Sigmoid colon (tissue), 7 donors: ENCODE results near the gene SYNGR3. TPM values are rescaled to one million over a fixed set of nuclear protein-coding genes. Genes with fewer than 3 reads are reported as not detected.

ENCODE experiments used
- DNase-seq: peaks from one replicate; pipeline ENCODE4 v3.0.0-alpha.2; 2019
- H3K27ac ChIP-seq, 4 donors: fragments of 200-600 bp; sonication (generic); one replicate each; pipeline ENCODE4 v1.5.1; 2016 to 2019; ENCODE audit warnings: mild to moderate bottlenecking in 1 of 4
- H3K27me3 ChIP-seq, 3 donors: fragments of 200-600 bp; sonication (generic); one replicate each; pipeline ENCODE4 v1.5.1; 2019; ENCODE audit warnings: mild to moderate bottlenecking in 1 of 3
- H3K36me3 ChIP-seq, 4 donors: fragments of 200-600 bp; sonication (generic); one replicate each; pipeline ENCODE4 v1.5.1; 2016 to 2019
- H3K4me1 ChIP-seq, 4 donors: fragments of 200-600 bp; sonication (generic); one replicate each; pipeline ENCODE4 v1.5.1; 2017 to 2019
- H3K4me3 ChIP-seq, 4 donors: fragments of 200-600 bp; sonication (generic); one replicate each; pipeline ENCODE4 v1.5.1; 2017 to 2019; ENCODE audit warnings: mild to moderate bottlenecking in 2 of 4, moderate library complexity in 1 of 4
- H3K9me3 ChIP-seq, 4 donors: fragments of 200-600 bp in 3 of 4; sonication (generic) in 3 of 4; one replicate each; pipeline versions ENCODE4 v1.5.1 to v1.6.1; 2013 to 2019
- EP300 ChIP-seq, 4 donors: sonication (generic); formaldehyde crosslinking; IDR thresholded peaks; one replicate each; pipeline ENCODE4 v1.6.1; 2017; ENCODE audit warnings: antibody characterized with exemption in 4 of 4
- POLR2A ChIP-seq, 2 donors: fragments of 450-650 bp; IDR thresholded peaks; one replicate each; pipeline ENCODE4 v1.6.1; 2016; ENCODE audit warnings: antibody characterized with exemption in 2 of 2, mild to moderate bottlenecking in 2 of 2, moderate library complexity in 2 of 2
- POLR2AphosphoS5 ChIP-seq, 4 donors: sonication (generic); formaldehyde crosslinking; IDR thresholded peaks; one replicate each; pipeline ENCODE4 v1.6.1; 2017; ENCODE audit warnings: antibody characterized with exemption in 4 of 4
- WGBS, 2 donors: extraction: QIAGEN DNeasy Blood & Tissue Kit; methylation state at CpG; one replicate each; pipeline ENCODE4 v1.1.7; 2013; 5-methylcytosine and 5-hydroxymethylcytosine counted together
- intact Hi-C: fragments of 100-400 bp; cut with DNase I; formaldehyde crosslinking; loops from one replicate; pipeline ENCODE4 v1.15.1; 2023
- polyA plus RNA-seq, 3 donors: library from polyadenylated mRNA; stranded (reverse); fragments of 200-250 nt; gene quantifications; one replicate each; pipeline ENCODE4 v1.2.3, GENCODE V29; 2013
- total RNA-seq, 4 donors: library from RNA; depleted of rRNA; stranded (reverse); fragments of >200 nt; gene quantifications; one replicate each; pipeline ENCODE4 v1.1.0, GENCODE V29; 2016
- TF ChIP-seq, protein P1 (sequence below), 4 experiments: fragments of 450-650 bp in 3 of 4; fragments of 200-600 bp in 1 of 4; IDR thresholded peaks; one replicate each; pipeline ENCODE4 v1.5.1; 2016 to 2019; ENCODE audit warnings: antibody characterized with exemption in 4 of 4, mild to moderate bottlenecking in 3 of 4, moderate library complexity in 2 of 4
- donor health status: healthy with polysubstance abuse.
- donor health status: Bipolar disorder and iron deficiency.
- donor health status: healthy.

SYNGR3 gene
- total and polyA plus RNA-seq, 7 donors, result 0.60 to 8.3 (median 4.0) TPM

DNA sequence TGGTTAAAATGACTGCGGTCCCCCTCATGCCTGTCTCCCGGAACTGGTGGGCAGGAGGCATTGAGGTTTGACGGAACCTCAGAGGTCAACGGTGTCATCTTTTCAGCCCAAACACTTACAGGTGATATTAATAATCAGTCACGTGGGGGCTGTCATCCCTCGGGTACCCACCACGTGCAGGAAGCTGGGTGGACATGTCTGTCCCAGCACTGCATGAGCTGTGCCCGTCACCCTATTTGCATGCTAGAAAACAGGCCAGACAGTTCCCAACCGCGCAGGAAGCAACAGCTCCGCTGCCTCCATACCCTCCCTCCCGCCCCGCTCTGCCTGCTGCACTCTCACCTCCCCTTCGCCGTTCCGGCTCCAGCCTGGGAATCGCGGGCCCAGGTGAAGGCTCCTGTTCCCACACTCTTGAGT lies 1.4 kb downstream of the SYNGR3 start:
- H3K27me3 ChIP-seq, result peaks cover 37 to 50% (median 49%) of the 10 kb centered on the region in 3 donors
- H3K9me3 ChIP-seq, result no peaks in the 10 kb centered on the region
- intact Hi-C loops, result no loop called here
- H3K27ac ChIP-seq, result no peak overlapping the region
- H3K4me3 ChIP-seq, result no peak overlapping the region
- H3K4me1 ChIP-seq, result peaks cover 0 to 30% (median 27%) of the 10 kb centered on the region in 4 donors
- TF ChIP-seq, protein P1, sequence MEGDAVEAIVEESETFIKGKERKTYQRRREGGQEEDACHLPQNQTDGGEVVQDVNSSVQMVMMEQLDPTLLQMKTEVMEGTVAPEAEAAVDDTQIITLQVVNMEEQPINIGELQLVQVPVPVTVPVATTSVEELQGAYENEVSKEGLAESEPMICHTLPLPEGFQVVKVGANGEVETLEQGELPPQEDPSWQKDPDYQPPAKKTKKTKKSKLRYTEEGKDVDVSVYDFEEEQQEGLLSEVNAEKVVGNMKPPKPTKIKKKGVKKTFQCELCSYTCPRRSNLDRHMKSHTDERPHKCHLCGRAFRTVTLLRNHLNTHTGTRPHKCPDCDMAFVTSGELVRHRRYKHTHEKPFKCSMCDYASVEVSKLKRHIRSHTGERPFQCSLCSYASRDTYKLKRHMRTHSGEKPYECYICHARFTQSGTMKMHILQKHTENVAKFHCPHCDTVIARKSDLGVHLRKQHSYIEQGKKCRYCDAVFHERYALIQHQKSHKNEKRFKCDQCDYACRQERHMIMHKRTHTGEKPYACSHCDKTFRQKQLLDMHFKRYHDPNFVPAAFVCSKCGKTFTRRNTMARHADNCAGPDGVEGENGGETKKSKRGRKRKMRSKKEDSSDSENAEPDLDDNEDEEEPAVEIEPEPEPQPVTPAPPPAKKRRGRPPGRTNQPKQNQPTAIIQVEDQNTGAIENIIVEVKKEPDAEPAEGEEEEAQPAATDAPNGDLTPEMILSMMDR (IDR thresholded peaks at IDR 0.05), result no peak
- TF ChIP-seq EP300 (IDR thresholded peaks at IDR 0.05) (no peak), POLR2AphosphoS5 (IDR thresholded peaks at IDR 0.05) (no peak), POLR2A (IDR thresholded peaks at IDR 0.05) (no peak)
- WGBS, 2 donors, result 6 to 10% methylated on average over 18 of the region's 18 CpGs
- H3K36me3 ChIP-seq, result peaks cover under 1 to 9% (median 5%) of the 10 kb centered on the region in 4 donors
- DNase-seq, result no peak

DNA sequence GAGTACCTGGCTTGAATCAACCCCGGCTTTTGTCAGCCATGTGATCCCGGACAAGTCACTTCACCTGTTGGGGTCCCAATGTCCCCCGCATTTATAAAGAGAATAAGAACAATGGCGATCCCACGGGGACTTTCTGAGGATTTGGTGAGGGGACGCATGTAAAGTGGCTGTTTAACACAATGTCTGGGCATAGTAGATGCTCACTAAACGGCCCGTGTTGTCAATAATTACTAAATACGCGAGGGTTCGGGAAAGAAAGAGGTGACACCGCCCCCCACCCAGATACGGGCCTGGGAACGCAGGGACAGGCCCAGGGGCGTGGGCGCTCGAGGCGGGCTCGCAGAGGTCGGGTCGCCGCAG lies 1.8 kb downstream of the SYNGR3 start:
- Histone ChIP-seq H3K9me3 (no peaks in the 10 kb centered on the region), H3K4me3 (peak overlapping the region in 3 of 4 donors; percentile 21 to 40 (median 36)), H3K4me1 (peaks cover 0 to 30% (median 27%) of the 10 kb centered on the region in 4 donors), H3K36me3 (peaks cover 0 to 5% (median 1%) of the 10 kb centered on the region in 4 donors), H3K27ac (peak overlapping the region in 2 of 4 donors; percentile 27 to 44), H3K27me3 (peaks cover 37 to 50% (median 49%) of the 10 kb centered on the region in 3 donors)
- TF ChIP-seq EP300 (IDR thresholded peaks at IDR 0.05), result no peak
- no peak for TF ChIP-seq POLR2A (IDR thresholded peaks at IDR 0.05)
- no peak for TF ChIP-seq POLR2AphosphoS5 (IDR thresholded peaks at IDR 0.05)
- TF ChIP-seq, protein P1 (IDR thresholded peaks at IDR 0.05), result no peak
- WGBS, 2 donors, result 11 to 14% methylated on average over 22 of the region's 22 CpGs
- DNase-seq, result no peak
- intact Hi-C loops, result no loop called here

DNA sequence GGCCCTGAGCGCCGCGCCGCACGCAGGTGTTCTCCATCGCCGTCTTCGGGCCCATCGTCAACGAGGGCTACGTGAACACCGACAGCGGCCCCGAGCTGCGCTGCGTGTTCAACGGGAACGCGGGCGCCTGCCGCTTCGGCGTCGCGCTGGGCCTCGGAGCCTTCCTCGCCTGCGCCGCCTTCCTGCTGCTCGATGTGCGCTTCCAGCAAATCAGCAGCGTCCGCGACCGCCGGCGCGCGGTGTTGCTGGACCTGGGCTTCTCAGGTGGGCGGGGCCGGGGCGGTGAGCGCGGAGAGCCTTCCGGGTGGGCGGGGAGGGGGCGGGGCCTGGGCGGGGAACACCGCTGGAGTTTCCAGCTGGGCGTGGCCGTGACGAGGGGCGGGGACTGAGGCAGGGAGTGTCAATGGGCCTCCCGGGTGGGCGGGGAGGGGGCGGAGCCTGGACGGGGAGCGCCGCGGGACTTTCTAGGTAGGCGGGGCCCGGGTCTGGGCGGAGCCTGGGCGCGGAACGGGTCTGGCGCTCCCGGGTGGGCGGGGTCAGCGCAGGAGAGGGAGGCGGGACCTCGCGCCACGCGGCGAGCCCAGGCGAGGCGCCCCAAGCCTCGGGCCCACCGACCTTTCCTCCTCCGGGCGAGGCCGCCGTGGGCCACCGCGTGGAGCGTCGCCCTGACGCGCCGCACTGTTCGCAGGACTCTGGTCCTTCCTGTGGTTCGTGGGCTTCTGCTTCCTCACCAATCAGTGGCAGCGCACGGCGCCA lies 2.4 kb downstream of the SYNGR3 start:
- peak; percentile 94 for DNase-seq
- intact Hi-C loops, result no loop called here
- Histone ChIP-seq H3K4me3 (peak overlapping the region in 3 of 4 donors; percentile 21 to 40 (median 36)), H3K4me1 (peaks cover 0 to 30% (median 28%) of the 10 kb centered on the region in 4 donors), H3K36me3 (peaks cover 0 to 1% (median 0%) of the 10 kb centered on the region in 4 donors), H3K27ac (peak overlapping the region in 2 of 4 donors; percentile 27 to 44), H3K9me3 (no peaks in the 10 kb centered on the region), H3K27me3 (peaks cover 37 to 50% (median 49%) of the 10 kb centered on the region in 3 donors)
- WGBS, 2 donors, result 4 to 17% methylated on average over 96 of the region's 96 CpGs
- TF ChIP-seq, protein P1 (IDR thresholded peaks at IDR 0.05), result no peak
- TF ChIP-seq POLR2AphosphoS5 (IDR thresholded peaks at IDR 0.05), result peak in 3 of 4 donors; percentile 21 to 40 (median 38)

DNA sequence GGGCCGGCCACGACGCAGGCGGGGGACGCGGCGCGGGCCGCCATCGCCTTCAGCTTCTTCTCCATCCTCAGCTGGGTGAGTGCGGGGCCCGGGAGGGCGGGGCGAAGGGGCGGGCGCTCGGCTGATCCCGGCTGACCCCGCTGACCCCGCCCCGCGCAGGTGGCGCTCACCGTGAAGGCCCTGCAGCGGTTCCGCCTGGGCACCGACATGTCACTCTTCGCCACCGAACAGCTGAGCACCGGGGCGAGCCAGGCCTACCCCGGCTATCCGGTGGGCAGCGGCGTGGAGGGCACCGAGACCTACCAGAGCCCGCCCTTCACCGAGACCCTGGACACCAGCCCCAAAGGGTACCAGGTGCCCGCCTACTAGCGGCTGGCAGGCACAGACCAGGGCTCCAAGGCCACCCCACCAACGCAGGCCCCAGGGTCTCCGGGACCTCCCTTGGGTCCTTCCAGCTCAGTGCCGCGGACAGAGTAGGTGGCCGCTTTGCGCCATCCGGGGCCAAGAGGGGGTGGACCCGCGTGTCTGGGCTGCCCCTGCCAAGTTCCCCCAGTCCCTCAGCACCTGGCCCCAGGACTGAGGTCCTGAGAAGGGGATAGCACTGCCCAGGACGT lies 3.0 kb downstream of the SYNGR3 start:
- peaks cover 0 to 8% (median under 1%) of the 10 kb centered on the region in 4 donors for H3K36me3 ChIP-seq
- no peaks in the 10 kb centered on the region for H3K9me3 ChIP-seq
- TF ChIP-seq, protein P1 (IDR thresholded peaks at IDR 0.05), result no peak
- no peak for TF ChIP-seq EP300 (IDR thresholded peaks at IDR 0.05)
- TF ChIP-seq POLR2A (IDR thresholded peaks at IDR 0.05), result no peak
- TF ChIP-seq POLR2AphosphoS5 (IDR thresholded peaks at IDR 0.05), result no peak
- H3K27ac ChIP-seq, result no peak overlapping the region
- intact Hi-C loops, result no loop called here
- 56 to 80% methylated on average over 50 of the region's 50 CpGs for WGBS, 2 donors
- DNase-seq, result no peak
- H3K4me3 ChIP-seq, result peak overlapping the region in 3 of 4 donors; percentile 21 to 40 (median 36)
- H3K27me3 ChIP-seq, result peaks cover 37 to 50% (median 49%) of the 10 kb centered on the region in 3 donors
- H3K4me1 ChIP-seq, result peaks cover 0 to 30% (median 29%) of the 10 kb centered on the region in 4 donors
